HG02798 (cell line): ENCODE measurements around the gene DHX8.
"Not testable (repeated sequence)": the region's sequence is repeated elsewhere in the genome, so short reads cannot be mapped to it uniquely, and the experiment has no call there.

ENCODE experiments used
- ATAC-seq: cut with Tn5 transposase; IDR thresholded peaks from one replicate; pipeline ENCODE4 v1.9.1; 2021; ENCODE audit warnings: mild to moderate bottlenecking; ENCODE audit not compliant: unreplicated experiment, poor library complexity

The DHX8 gene

DNA sequence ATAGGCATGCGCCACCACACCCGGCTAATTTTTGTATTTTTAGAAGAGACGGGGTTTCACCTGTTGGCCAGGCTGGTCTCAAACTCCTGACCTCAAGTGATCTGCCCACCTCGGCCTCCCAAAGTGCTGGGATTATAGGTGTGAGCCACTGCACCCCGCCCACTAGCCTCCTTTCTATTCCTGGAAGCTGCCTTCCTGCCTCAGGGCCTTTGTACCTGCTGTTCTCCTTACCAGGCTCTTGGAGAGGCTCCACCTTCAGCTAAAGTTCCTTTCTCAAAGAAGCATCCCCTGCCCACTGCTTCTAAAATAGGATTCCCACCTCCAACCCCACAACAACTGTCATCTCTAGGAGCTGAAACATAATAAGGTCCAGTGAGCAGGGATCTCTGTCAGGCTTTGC is 23.9 kb upstream of the DHX8 start:
- not testable (repeated sequence) for ATAC-seq

DNA sequence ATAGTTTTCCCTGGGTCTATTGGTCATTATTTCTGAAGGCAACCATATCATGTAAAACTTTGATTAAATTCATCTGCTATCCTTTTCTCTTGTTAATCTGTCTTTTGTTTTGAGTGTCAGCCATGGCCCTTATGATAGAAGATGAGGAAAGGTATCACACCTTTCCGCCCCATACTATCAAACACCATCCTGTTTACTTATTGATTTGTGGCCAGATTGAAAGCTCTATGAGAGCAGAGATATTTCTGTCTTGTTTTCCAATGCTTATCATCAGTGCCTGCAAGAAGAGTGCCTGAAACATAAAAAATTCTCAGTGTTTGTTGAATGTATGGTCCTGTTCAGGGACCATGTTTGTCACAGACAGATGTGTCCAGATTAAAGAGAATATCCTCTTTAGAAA is 22.6 kb upstream of the DHX8 start:
- no peak for ATAC-seq

DNA sequence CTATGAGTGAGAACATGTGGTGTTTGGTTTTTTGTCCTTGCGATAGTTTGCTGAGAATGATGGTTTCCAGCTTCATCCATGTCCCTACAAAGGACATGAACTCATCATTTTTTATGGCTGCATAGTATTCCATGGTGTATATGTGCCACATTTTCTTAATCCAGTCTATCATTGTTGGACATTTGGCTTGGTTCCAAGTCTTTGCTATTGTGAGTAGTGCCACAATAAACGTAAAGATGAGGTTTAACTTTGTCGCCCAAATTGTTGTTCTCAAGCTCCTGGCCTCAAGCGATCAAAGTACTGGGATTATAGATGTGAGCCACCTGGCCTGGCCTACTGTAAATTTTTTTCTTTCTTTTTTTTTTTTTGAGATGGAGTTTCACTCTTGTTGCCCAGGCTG is 21.2 kb upstream of the DHX8 start:
- not testable (repeated sequence) for ATAC-seq

DNA sequence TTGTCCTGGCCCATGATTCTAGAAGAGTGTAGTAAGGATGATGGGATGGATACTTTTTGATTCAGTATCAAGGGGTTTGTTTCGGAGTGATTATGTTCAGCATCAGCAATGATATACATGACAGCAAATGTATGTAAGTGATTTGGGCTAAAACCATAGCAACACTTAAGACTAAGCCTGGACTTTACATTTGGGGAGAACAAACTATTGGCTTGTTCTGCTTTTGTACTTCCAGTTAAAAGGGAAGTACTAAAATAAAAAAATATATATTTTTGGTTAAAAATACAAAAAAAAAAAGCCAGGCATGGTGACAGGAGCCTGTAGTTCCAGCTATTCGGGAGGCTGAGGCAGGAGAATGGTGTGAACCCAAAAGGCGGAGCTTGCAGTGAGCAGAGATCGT is 20.5 kb upstream of the DHX8 start:
- ATAC-seq: no peak

DNA sequence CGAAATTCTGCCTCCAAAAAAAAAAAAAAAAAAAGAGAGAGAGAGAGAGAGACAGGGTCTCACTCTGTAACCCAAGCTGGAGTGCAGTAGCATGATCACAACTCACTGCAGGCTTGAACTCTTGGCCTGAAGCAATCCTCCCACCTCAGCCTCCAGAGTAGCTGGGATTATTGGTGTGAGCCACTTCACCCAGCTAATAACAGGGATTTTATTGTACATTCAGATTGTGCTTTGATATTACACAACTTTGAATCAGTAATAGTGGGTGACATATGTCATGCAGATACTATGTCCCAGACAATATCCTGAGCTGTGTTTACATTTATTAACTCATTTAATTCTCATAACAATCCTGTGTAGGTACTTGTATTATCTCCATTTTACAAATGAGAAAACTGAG is 19.7 kb upstream of the DHX8 start:
- ATAC-seq: no peak

DNA sequence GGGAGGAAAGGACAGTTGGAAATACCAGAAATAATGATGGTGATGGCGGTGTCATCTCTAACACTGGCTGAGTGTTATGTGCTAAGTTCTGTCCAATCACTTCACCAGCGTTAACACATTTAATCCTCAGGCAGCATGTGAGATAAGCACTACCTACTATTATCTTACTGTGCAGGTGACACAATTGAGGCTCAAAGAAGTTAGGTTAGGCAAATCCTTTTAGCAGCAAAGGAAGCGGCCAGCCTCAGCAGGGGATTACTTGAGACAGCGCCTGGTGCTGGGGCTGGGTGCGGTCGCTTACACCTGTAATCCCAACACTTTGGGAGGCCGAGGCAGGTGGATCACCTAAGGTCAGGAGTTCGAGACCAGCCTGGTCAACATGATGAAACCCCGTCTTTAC is 18.7 kb upstream of the DHX8 start:
- no peak for ATAC-seq

DNA sequence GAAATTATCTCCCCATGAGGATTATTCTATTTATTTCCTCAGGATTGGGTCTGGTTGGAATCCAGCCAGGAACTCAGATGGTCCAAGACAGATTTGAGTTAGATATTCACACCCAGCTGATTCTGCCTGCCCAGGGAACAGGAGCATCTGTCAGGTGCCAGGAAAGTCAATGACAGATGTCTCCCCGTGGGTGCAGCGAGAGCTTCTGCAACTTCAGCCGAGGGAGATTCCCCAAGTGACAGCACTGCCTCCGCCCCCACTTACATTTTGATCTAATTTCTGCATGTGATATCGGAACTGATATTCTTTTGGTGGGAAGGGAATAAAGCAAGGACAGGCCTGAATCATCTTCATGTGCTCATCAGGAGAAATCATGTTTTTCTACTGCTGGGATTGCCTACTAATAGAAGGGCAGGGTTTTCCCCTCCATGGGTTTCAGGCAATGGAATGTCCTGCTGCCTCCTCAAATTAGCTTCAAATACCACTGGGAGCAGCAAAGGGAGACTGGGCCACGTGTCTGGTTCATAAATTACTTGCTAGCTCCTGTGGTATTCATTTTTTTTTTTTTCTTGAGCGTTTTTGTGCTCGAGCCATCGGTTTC is 15.7 kb upstream of the DHX8 start:
- no peak for ATAC-seq

DNA sequence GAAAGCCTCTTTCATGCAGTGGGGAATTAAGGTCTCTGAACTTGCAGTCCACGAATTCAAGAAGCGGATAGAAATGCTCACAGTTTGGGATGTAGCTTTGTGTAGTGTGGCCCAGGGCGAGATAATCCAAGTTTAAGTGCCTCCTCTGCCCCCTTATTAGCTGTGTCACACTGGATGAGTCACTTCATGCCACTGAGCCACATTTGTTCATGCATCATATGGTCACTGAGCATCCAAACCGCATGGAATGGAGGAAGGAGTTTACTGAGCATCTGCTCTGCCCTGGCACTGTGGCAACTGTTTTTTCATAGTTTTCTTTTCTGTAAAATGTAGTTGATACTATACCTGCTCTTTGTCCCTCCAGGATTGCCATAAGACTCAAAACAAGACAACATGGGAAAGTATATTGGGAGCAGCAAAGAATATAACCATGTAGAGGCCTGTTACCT is 15.1 kb upstream of the DHX8 start:
- no peak for ATAC-seq

DNA sequence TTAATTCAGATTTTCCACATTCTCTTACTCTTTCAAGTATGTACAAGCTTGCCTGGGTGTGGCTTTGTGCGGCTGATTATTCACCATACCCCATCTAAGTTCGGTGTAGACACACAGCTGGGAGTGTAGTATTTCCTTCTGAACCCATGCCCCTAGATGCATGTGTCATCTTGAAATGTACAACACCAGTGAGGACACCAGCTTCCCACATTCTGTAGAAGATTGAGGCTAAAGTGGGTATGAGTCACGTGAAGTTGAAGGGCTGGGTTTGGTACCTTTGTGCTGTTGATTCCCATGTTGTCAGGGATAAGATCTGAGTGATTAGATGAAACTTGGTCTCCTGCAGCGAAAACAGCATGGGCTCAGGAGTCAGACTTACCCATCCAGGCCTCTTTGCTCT is 14.6 kb upstream of the DHX8 start:
- no peak for ATAC-seq

DNA sequence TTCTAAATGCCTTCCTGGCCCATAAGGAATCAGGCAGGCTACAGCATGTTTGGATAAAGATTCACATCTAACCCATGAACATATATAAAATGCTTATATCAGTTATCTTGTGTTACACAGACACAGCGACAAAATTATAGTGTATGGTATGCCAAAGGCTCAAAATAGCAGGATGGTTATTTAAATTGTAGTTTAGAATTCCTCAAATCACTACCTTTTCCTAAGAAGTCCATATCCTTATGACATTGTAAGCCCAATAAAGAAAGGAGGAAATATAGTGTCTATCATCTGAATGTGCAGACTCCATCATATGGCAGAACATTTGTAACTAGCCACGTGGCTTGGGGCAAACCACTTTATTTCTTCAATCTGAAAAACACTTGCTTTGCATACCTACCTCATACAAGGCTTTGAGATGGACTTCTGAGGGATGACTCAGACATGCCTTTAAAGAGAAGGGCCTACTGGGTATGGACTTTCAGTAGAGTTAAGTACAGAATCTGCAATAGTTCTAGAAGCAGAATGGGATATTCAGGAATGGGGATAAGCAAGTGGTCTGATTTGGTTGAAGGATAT is 12.1 kb upstream of the DHX8 start:
- ATAC-seq: no peak

DNA sequence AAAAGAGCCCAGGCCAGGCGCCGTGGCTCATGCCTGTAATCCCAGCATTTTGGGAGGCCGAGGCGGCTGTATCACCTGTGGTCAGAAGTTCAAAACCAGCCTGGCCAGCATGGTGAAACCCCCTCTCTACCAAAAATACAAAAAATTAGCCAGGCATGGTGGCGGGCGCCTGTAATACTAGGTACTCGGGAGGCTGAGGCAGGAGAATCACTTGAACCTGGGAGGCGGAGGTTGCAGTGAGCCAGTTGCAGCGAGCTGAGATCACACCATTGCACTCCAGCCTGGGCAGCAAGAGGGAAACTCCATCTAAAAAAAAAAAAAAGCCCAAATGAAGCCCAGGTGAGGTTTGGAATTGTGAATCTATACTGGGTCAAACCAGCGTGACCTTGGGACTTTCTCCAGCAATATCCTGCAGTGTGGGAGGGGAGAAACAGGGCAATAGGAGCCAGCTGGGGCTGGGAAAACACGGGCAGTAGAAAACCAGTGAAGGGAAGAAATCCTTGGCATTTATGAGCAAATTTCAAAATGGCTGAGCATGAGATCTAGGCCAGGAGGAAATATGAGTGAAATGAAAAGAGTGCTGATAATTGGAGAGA is 8.2 kb upstream of the DHX8 start:
- no peak for ATAC-seq

DNA sequence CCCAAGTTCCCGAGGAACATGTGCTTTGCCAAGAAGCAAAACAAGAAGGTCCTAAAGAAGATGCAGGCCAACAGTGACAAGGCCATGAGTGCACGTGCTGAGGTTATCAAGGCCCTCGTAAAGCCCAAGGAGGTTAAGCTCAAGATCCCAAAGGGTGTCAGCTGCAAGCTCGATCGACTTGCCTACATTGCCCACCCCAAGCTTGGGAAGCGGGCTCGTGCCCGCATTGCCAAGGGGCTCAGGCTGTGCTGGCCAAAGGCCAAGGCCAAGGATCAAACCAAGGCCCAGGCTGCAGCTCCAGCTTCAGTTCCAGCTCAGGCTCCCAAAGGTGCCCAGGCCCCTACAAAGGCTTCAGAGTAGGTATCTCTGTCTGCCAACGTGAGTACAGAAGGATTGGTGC is 7.5 kb upstream of the DHX8 start:
- ATAC-seq: not testable (repeated sequence)

DNA sequence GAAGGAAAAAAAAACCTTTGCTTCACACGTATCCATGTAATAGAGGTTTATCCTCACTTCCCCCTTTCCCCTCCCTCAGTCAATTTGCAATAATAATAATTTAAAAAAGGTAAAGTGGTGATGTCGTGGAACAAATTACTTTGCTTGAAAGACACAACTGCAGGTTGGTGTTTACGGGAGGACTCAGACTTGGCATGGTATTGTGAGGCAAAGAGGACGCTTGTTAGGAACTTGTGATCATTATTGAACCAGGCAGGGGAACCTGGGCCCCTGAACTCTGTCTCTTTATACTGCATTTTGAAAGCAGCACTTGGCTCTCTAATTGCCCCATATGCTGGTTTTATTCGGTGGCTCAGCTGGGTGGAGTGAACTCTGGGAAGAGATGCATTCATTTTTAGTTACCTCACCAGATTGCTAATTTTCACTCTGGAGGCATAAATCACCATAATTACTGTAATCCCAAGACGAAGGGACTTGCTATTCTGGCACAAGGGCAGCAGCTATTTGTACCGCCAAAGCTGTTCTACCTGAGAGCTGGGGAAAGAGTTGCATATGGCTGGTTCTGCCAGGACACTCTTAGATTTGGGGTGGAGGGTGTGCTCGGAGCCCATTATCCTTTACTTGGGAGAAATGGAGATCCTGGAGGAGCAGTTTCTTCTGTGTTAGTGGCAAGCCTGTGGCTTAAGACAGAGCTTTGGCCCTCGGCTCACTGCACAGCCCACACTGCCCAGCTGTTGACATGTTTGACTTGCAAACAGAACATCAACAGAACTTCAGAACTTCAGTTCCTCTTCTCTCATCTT is 5.7 kb upstream of the DHX8 start:
- ATAC-seq: no peak

DNA sequence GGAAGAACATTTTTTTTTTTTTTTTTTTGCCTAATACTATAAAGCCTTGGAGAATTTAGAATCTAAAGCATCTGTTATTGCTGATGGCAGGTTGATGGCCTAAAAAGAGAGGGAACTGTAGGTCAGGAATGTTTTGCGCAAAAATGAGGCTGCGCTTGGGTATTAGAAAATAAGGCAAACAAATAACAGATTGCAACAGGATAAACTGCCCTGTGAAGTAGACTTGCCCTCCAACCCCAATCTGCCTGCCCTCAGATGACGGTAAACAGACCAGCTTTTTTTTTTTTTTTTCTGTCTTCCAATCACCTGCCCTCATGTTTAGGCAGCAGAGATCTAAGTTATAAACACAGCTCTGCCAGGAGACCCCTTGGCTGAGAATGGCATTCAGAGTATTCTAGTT is 3.8 kb upstream of the DHX8 start:
- ATAC-seq: no peak

DNA sequence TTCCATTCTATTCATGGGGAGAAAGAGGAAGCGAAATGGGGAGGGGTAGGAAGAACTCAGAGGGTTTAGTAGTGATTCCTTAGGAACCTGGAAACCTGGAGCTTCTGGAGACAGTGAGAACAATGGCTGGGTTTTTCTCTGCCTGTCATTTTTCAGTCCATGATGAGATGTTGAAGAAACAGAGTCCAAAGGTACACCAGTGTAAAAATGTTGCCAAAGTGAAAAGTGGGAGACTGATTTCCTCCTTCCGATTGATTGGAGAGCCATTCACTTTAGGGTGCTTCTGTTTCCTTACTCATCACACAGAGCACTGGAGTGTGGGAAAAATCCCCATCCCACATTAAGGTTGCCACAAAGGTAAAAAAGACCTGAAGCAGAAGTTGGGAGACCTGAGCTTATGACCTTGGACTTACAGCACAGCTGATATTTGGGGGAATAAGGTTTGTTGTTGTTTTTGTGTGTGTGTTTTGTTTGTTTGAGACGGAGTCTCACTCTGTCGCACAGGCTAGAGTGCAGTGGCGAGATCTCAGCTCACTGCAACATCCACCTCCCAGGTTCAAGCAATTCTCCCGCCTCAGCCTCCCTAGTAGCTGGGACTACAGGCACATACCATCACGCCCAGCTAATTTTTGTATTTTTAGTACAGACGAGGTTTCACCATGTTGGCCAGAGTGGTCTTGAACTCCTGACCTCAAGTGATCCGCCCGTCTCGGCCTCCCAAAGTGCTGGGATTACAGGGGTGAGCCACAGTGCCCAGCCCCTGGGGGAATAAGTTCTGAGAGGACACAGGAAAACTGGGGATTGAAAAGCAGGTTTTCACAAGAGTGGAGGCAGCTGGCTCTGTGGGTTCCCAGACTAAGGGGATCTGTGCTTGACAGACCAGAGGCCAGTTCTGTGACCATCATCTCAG is 1.4 kb upstream of the DHX8 start:
- ATAC-seq: no peak

DNA sequence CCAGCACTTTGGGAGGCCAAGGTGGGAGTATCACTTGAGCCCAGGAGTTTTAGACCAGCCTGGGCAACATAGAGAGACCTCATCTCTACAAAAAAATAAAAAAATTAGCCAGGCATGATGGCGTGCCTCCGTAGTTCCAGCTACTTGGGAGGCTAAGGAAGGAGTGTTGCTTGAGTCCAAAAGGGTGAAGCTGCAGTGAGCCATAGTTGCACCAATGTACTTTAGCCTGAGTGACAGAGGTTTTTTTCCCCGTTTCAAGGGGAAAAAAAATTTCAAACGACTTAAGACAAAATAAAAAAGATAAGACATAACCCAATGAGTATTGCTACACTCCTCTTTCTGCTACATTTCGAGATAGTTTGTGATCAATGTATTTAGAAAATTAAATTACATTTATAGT is 6.8 kb downstream of the DHX8 start:
- no peak for ATAC-seq

DNA sequence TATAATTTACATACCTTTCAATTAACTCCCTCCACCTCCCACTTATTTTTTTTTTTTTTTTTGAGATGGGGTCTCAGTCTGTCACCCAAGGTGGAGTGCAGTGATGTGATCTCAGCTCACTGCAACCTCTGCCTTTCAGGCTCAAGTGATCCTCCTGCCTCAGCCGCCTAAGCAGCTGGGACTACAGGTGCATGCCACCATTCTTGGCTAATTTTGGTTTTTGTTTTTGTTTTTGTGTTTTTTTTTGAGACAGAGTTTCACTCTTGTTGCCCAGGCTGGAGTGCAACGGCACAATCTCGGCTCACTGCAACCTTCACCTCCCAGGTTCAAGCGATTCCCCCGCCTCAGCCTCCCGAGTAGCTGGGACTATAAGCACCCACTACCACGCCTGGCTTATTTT is 25.7 kb downstream of the DHX8 start:
- not testable (repeated sequence) for ATAC-seq

DNA sequence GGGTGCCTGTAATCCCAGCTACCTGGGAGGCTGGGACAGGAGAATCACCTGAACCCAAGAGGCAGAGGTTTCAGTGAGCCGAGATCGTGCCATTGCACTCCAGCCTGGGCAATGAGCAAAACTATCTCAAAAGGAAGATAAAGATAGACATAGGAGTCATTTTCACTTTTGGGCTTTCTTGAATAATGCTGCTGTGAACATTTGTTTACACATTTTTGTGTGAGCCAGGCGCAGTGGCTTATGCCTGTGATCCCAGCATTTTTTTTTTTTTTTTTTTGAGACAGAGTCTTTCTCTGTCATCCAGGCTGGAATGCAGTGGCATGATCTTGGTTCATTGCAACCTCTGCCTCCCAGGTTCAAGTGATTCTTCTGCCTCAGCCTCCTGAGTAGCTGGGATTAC is 27.4 kb downstream of the DHX8 start:
- ATAC-seq: not testable (repeated sequence)

DNA sequence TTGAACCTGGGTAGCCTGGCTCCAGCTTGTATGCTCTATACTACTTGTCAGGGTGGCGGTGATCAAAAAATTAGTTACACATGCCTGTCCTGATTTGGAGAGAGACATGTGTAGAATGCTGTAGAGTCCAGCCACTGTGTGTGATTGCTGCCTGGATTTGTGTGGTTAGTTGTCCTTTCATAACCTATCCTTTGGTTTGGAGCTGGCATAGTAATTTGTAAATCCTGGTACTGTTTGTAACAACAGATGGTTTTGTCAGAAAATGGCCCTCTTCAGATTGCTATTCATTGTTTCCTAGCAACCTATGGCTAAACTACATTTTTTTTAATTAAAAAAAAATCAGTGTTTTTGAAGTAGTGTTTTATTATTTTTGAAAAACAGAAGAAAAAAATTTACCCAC is 31.9 kb downstream of the DHX8 start:
- no peak for ATAC-seq

DNA sequence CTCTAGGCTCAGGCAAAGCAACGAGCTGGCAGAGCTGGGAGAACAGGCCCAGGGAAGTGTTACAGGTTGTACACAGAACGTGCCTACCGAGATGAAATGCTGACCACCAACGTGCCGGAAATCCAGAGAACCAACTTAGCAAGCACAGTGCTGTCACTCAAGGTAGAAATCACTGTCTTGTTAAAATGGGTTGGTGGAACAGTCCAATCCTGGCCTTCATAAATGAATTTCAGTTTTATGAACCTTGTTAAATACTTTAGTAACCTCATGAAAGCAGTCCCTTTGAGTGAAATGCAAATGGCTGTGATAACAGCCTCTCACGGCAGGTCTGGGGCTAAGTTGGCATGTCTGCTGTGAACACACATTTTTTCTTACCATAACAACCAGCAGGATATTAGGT is 33.4 kb downstream of the DHX8 start:
- ATAC-seq: peak; percentile 39
